Posterior cingulate gyrus (tissue), 11 donors: ENCODE measurements around the gene TRAF4.

Experiments used
- DNase-seq, 10 donors: peaks; one replicate each; pipeline versions ENCODE4 v3.0.0 to v3.0.0-alpha.2; 2020 to 2021; ENCODE audit warnings: mixed read lengths in 3 of 10
- intact Hi-C: fragments of 100-400 bp; cut with DNase I; formaldehyde crosslinking; loops from one replicate; pipeline ENCODE4 v1.15.1; 2023

TRAF4 gene

GRCh38 chr17:28744972-28745785 lies 1.4 kb downstream of the TRAF4 start:
- peak; percentile 83 to 99 (median 88) for DNase-seq
- intact Hi-C loops: no loop called here

- intact Hi-C loops: no loop called here
- DNase-seq: peak in 1 of 10 donors; percentile 77
These were observed 2.1 kb downstream of the TRAF4 start for GRCh38 chr17:28745786-28746411.

GRCh38 chr17:28746611-28747050 lies 2.8 kb downstream of the TRAF4 start:
- peak in 7 of 10 donors; percentile 55 to 95 (median 70) for DNase-seq
- intact Hi-C loops: no loop called here

- DNase-seq: peak in 8 of 10 donors; percentile 48 to 96 (median 72)
- intact Hi-C loops: no loop called here
These were observed 3.4 kb downstream of the TRAF4 start for GRCh38 chr17:28747051-28747691.

GRCh38 chr17:28747801-28748750 lies 4.3 kb downstream of the TRAF4 start:
- intact Hi-C loops: no loop called here
- DNase-seq: peak in 1 of 10 donors; percentile 81

GRCh38 chr17:28748852-28749515 lies 5.2 kb downstream of the TRAF4 start:
- intact Hi-C loops: no loop called here
- DNase-seq: peak in 1 of 10 donors; percentile 85

GRCh38 chr17:28749516-28750177 lies 5.8 kb downstream of the TRAF4 start:
- intact Hi-C loops: loop anchor here (1.0 kb wide), 1 partner anchor 22 kb away; no protein-coding TSS in a partner anchor
- DNase-seq: peak in 1 of 10 donors; percentile 55

- intact Hi-C loops: loop anchor here (1.0 kb wide), 1 partner anchor 23 kb away; no protein-coding TSS in a partner anchor
- peak; percentile 89 to 99 (median 94) for DNase-seq
These were observed 6.6 kb downstream of the TRAF4 start for GRCh38 chr17:28750178-28751047.

GRCh38 chr17:28751600-28752366 lies 8.0 kb downstream of the TRAF4 start:
- intact Hi-C loops: no loop called here
- peak in 1 of 10 donors; percentile 16 for DNase-seq

- DNase-seq: no peak
- intact Hi-C loops: no loop called here
These were observed 11.7 kb downstream of the TRAF4 start for GRCh38 chr17:28755486-28755885.

GRCh38 chr17:28756049-28756804 lies 12.4 kb downstream of the TRAF4 start:
- intact Hi-C loops: no loop called here
- DNase-seq: peak in 1 of 10 donors; percentile 45

GRCh38 chr17:28758411-28759121 lies 14.8 kb downstream of the TRAF4 start:
- intact Hi-C loops: no loop called here
- peak in 1 of 10 donors; percentile 80 for DNase-seq

GRCh38 chr17:28759256-28759865 lies 15.6 kb downstream of the TRAF4 start:
- intact Hi-C loops: no loop called here
- peak in 1 of 10 donors; percentile 62 for DNase-seq

- intact Hi-C loops: loop anchor here (5.0 kb wide), 3 partner anchors 46 to 141 kb away; partner anchors contain the start of genes DHRS13 and FAM222B
- peak in 5 of 10 donors; percentile 35 to 91 (median 46) for DNase-seq
These were observed 17.1 kb downstream of the TRAF4 start for GRCh38 chr17:28760601-28761562.
